T1000 (cell line): ENCODE data around the gene CELF2.

ENCODE experiments used
- DNase-seq: peaks from one replicate; lab custom pipeline; 2025; ENCODE audit warnings: mixed read lengths; lab: John Stamatoyannopoulos, UW

CELF2 gene

GRCh38 chr10:11302181-11302580, 284.5 kb downstream of the CELF2 start:
- DNase-seq, result no peak

GRCh38 chr10:11303361-11304170, 285.9 kb downstream of the CELF2 start:
- DNase-seq, result no peak

GRCh38 chr10:11304906-11305585, 287.4 kb downstream of the CELF2 start:
- DNase-seq, result no peak

- no peak for DNase-seq
These were observed 288.3 kb downstream of the CELF2 start for GRCh38 chr10:11305825-11306593.

- no peak for DNase-seq
These were observed 289.3 kb downstream of the CELF2 start for GRCh38 chr10:11307004-11307403.

- DNase-seq, result no peak
These were observed 290.3 kb downstream of the CELF2 start for GRCh38 chr10:11307937-11308336.

GRCh38 chr10:11311027-11311426, 293.4 kb downstream of the CELF2 start:
- no peak for DNase-seq

GRCh38 chr10:11313463-11313862, 295.8 kb downstream of the CELF2 start:
- DNase-seq, result no peak

- no peak for DNase-seq
These were observed 300.4 kb downstream of the CELF2 start for GRCh38 chr10:11317936-11318670.

- no peak for DNase-seq
These were observed 301.3 kb downstream of the CELF2 start for GRCh38 chr10:11318826-11319598.

- no peak for DNase-seq
These were observed 302.4 kb downstream of the CELF2 start for GRCh38 chr10:11319990-11320602.

- DNase-seq, result no peak
These were observed 303.3 kb downstream of the CELF2 start for GRCh38 chr10:11320809-11321520.

GRCh38 chr10:11322698-11323097, 305.0 kb downstream of the CELF2 start:
- DNase-seq, result no peak

GRCh38 chr10:11324761-11325321, 307.2 kb downstream of the CELF2 start:
- DNase-seq, result no peak

GRCh38 chr10:11325817-11326216, 308.1 kb downstream of the CELF2 start:
- DNase-seq, result no peak

GRCh38 chr10:11326241-11326640, 308.6 kb downstream of the CELF2 start:
- no peak for DNase-seq

- DNase-seq, result no peak
These were observed 309.4 kb downstream of the CELF2 start for GRCh38 chr10:11326913-11327616.

- DNase-seq, result no peak
These were observed 310.8 kb downstream of the CELF2 start for GRCh38 chr10:11328264-11329061.
